Neural crest cell (in vitro differentiated cells): Measurements from ENCODE around the gene FUZ. TPM values are rescaled to one million over a fixed set of nuclear protein-coding genes. Genes with fewer than 3 reads are reported as not detected.

Experiments used
- DNase-seq: peaks from one replicate; pipeline ENCODE4 v3.0.0; 2021; ENCODE audit warnings: low read depth, mixed read lengths, low spot score
- H3K27ac Mint-ChIP-seq: one replicate; pipeline ENCODE4 v1.8.0; 2021; ENCODE audit warnings: mild to moderate bottlenecking, mixed read lengths; ENCODE audit not compliant: unreplicated experiment
- H3K27me3 Mint-ChIP-seq: 2 replicates; pipeline ENCODE4 v1.8.0; 2021; ENCODE audit warnings: low read depth, mild to moderate bottlenecking, mixed read lengths
- H3K36me3 Mint-ChIP-seq: 2 replicates; pipeline ENCODE4 v1.8.0; 2021; ENCODE audit warnings: low read depth, mild to moderate bottlenecking, mixed read lengths
- H3K4me1 Mint-ChIP-seq: 2 replicates; pipeline ENCODE4 v1.8.0; 2021; ENCODE audit warnings: mixed read lengths
- H3K4me3 Mint-ChIP-seq: one replicate; pipeline ENCODE4 v1.8.0; 2021; ENCODE audit warnings: mild to moderate bottlenecking, mixed read lengths
- H3K9me3 Mint-ChIP-seq: 2 replicates; pipeline ENCODE4 v1.8.0; 2021; ENCODE audit warnings: mixed read lengths
- long read RNA-seq: library from polyadenylated mRNA; unstranded; transcript quantifications from one replicate; pipeline ENCODE4 v2.0.0, GENCODE V29; 2020
- total RNA-seq: library from RNA; stranded (reverse); gene quantifications from 2 replicates; pipeline ENCODE4 v1.2.1, GENCODE V29; 2021
- TF ChIP-seq, protein P1 (sequence below): fragments of 200-600 bp; sonication (generic); conservative IDR thresholded peaks from 2 replicates; pipeline ENCODE4 v1.5.0; 2021; ENCODE audit warnings: antibody characterized with exemption, mild to moderate bottlenecking

Gene FUZ, protein sequence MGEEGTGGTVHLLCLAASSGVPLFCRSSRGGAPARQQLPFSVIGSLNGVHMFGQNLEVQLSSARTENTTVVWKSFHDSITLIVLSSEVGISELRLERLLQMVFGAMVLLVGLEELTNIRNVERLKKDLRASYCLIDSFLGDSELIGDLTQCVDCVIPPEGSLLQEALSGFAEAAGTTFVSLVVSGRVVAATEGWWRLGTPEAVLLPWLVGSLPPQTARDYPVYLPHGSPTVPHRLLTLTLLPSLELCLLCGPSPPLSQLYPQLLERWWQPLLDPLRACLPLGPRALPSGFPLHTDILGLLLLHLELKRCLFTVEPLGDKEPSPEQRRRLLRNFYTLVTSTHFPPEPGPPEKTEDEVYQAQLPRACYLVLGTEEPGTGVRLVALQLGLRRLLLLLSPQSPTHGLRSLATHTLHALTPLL
- total RNA-seq: 37.5 and 38.0 TPM in 2 replicates
- long read RNA-seq, partial matches to known transcripts: 0 of 2 reads
- long read RNA-seq, other reads (novel, unspliced or antisense): 1 of 2 reads

DNA sequence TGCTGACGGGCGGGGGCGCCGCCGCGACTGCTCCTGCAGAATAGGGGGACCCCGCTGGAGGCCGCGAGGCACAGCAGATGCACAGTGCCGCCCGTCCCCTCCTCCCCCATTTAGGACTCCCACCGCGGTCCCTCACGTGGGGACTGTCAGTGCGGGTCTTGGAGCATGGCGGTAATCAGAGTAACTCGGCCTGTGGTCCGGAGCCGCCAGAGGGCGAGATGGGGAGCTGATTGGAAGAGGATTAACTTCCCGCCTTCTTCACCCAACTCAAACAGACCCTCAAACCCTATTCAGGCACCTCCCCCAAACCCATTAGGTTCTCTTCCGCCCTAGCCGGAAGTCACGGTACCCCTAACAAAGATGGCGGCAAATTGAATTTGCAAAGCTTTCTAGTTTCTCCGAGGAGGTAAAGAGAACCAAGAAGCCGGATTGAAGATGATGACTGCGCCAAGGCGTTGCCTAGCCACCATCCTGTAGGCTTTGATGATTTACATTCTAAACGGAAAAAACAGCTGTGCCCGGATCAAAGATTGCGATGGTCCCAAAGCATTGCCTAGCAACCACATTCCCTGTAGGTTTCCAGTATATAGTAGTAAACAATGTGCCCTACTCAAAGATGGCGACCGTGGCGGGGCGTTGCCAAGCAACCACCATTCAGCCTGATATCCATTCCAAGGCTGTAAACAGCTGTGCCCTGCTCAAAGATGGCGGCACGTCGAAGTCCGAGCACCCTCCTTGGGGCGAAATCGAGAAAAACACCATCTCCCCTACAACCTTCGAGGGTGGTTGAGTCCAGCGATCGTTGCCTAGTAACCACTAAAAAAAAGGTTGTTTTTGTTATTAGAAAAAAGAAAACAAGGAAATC is at the start of gene FUZ:
TSS of gene FUZ (minus strand) at position 296 of the 865 bp plus-strand sequence. CDS start at position 110, 186 bp downstream.
- TF ChIP-seq, protein P1, sequence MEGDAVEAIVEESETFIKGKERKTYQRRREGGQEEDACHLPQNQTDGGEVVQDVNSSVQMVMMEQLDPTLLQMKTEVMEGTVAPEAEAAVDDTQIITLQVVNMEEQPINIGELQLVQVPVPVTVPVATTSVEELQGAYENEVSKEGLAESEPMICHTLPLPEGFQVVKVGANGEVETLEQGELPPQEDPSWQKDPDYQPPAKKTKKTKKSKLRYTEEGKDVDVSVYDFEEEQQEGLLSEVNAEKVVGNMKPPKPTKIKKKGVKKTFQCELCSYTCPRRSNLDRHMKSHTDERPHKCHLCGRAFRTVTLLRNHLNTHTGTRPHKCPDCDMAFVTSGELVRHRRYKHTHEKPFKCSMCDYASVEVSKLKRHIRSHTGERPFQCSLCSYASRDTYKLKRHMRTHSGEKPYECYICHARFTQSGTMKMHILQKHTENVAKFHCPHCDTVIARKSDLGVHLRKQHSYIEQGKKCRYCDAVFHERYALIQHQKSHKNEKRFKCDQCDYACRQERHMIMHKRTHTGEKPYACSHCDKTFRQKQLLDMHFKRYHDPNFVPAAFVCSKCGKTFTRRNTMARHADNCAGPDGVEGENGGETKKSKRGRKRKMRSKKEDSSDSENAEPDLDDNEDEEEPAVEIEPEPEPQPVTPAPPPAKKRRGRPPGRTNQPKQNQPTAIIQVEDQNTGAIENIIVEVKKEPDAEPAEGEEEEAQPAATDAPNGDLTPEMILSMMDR: peak; percentile 43
- Mint-ChIP-seq H3K27ac (peak within 1 kb of the TSS; percentile 99), H3K4me1 (peaks cover 47% of the 10 kb centered on the region), H3K4me3 (peak within 1 kb of the TSS; percentile 98), H3K36me3 (no peaks in the 10 kb centered on the region), H3K9me3 (no peaks in the 10 kb centered on the region), H3K27me3 (no peaks in the 10 kb centered on the region)
- DNase-seq: peak; percentile 86

DNA sequence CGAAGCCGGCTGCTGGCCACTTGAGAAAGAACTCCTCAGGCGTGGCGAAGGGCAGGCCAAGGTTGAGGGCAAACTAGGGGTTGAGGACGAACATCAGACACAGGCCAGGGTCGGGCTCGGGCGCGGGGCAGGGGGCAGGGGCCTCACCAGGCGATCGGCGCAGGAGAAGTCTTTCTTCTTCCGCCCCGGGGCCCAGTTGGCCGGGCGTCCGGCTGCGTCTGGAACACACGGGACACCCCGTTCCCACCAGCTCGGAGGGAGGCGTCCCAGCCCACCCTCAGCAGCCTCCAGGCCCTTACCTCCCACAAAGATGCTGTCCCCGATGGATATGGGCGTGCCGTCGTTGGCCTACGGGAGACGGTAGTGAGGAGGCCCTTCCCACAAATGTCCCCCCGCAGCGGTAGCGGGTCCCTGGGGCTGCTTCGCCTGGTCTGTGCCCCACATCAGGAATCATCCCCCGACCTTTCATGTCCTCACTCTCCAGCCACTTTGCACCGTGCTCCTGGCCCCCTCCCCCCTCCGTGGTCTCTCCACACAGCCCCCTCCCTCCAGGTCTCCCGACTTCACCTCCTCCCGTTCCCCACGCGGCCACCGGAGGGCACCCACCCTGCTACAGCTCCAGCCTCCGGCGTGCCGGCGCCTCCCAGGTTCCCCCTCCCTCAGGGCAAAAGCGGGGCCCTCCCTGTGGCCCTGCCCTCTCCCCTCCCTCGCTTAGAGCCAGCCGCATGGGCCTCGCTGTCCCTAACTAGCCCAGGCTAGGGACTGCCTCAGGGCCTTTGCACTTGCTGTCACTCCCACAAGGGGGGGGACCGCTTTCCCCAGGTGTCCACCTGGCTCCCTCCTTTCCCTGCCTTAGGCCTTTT is 49.5 kb upstream of the FUZ start:
- H3K27ac Mint-ChIP-seq: no peak overlapping the region
- H3K4me3 Mint-ChIP-seq: peak overlapping the region; percentile 78

DNA sequence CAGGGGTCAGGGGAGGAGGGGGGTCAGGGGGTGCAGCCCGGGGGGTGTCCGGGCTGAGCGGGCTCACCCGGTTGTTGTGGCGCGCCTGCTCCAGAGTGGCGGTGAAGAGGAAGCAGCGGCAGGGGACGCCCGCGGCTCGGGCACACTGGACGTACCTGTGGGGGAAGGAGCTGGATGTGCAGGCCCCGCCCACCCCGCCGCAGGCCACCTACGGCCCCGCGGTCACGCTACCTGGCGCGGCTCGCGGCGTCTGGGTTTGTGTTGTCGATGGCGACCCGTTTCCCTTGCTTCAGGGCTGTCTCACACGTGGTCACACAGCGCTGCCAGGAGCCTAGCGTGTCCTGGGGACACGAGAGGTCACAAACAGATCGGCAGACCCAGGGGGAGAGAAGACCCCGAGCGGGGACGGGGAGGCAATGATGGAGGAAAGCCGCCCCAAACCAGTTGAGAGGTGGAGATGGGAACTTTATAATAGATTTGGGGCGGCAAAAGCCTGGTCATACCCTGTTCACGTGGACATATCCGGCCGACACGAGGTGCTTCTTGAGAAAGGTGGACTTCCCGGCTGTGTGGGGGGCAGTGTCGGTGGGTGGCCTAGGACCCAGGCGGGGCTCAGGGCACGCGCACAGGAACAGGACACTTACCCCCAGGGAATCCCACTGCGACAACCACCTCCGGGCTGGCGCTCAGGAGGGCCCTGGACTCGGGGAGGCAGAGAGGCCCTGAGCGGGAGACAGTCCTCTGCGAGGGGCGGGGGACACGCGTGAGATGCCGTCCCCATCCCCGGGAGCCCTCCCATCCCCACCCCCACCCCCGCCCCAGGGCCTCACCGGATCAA is 48.7 kb upstream of the FUZ start:
- Mint-ChIP-seq H3K27me3 (peaks cover 30% of the 10 kb centered on the region), H3K36me3 (peaks cover 18% of the 10 kb centered on the region), H3K9me3 (no peaks in the 10 kb centered on the region), H3K4me1 (peaks cover 35% of the 10 kb centered on the region), H3K27ac (no peak overlapping the region), H3K4me3 (peak overlapping the region; percentile 81)
- no peak for DNase-seq
- TF ChIP-seq, protein P1: no peak

More for the DNA sequence above, 49.5 kb upstream of the FUZ start:
- H3K9me3 Mint-ChIP-seq: no peaks in the 10 kb centered on the region
- peaks cover 43% of the 10 kb centered on the region for H3K4me1 Mint-ChIP-seq
- peaks cover 18% of the 10 kb centered on the region for H3K36me3 Mint-ChIP-seq
- TF ChIP-seq, protein P1: peak; percentile 41
- no peak for DNase-seq
- H3K27me3 Mint-ChIP-seq: peaks cover 34% of the 10 kb centered on the region

DNA sequence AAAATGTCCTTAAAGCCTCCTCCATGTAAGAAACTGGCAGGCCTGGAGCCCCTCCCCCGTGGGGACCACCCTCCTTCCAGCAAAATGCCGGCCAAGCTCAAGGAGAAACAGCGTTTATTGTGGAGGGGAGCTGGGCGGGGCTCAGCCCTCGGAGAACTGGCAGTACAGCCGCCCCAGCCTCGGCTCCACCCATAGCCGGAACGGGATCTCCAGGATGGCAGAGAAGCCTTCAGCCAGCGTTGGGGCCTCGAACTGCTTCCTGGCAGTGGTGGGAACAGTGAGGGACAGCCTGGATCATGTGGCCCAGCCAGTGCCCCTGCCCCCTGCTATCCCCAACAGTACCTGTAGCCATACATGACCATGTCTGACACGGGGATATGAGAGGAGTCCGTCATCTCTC is 48.0 kb upstream of the FUZ start:
- H3K4me1 Mint-ChIP-seq: peaks cover 28% of the 10 kb centered on the region
- no peak overlapping the region for H3K27ac Mint-ChIP-seq
- TF ChIP-seq, protein P1: no peak
- H3K9me3 Mint-ChIP-seq: no peaks in the 10 kb centered on the region
- peaks cover 18% of the 10 kb centered on the region for H3K36me3 Mint-ChIP-seq
- peaks cover 25% of the 10 kb centered on the region for H3K27me3 Mint-ChIP-seq
- H3K4me3 Mint-ChIP-seq: peak overlapping the region; percentile 81
- DNase-seq: no peak
